Effector memory CD8-positive, alpha-beta T cell (primary cell): Measurements from ENCODE around the gene OPCML.

Source experiments
- ATAC-seq: fragments of 150-1000 bp; cut with Tn5 transposase; replicated peaks from 2 replicates; pipeline ENCODE4 v1.10.0; 2021; ENCODE audit warnings: mild to moderate bottlenecking, moderate library complexity
- DNase-seq, 3 experiments: peaks; one replicate each; pipeline ENCODE4 v3.0.0; 2021
- H3K27ac Mint-ChIP-seq, 2 donors: one replicate each; pipeline ENCODE4 v1.8.0; 2022; ENCODE audit warnings: mild to moderate bottlenecking in 2 of 2, mixed read lengths in 2 of 2, moderate library complexity in 2 of 2
- H3K27me3 Mint-ChIP-seq, 2 donors: one replicate each; pipeline ENCODE4 v1.8.0; 2022; ENCODE audit warnings: mixed read lengths in 2 of 2
- H3K36me3 Mint-ChIP-seq: one replicate; pipeline ENCODE4 v1.8.0; 2022; ENCODE audit warnings: mild to moderate bottlenecking, moderate library complexity, mixed read lengths; ENCODE audit not compliant: insufficient read depth
- H3K4me1 Mint-ChIP-seq, 2 donors: one replicate each; pipeline ENCODE4 v1.8.0; 2022; ENCODE audit warnings: low read depth in 2 of 2, mixed read lengths in 2 of 2
- H3K4me3 Mint-ChIP-seq, 2 donors: one replicate each; pipeline ENCODE4 v1.8.0; 2022; ENCODE audit warnings: mild to moderate bottlenecking in 2 of 2, mixed read lengths in 2 of 2, moderate library complexity in 2 of 2
- H3K9me3 Mint-ChIP-seq, 2 donors: one replicate each; pipeline ENCODE4 v1.8.0; 2022; ENCODE audit warnings: mixed read lengths in 2 of 2

OPCML gene

DNA sequence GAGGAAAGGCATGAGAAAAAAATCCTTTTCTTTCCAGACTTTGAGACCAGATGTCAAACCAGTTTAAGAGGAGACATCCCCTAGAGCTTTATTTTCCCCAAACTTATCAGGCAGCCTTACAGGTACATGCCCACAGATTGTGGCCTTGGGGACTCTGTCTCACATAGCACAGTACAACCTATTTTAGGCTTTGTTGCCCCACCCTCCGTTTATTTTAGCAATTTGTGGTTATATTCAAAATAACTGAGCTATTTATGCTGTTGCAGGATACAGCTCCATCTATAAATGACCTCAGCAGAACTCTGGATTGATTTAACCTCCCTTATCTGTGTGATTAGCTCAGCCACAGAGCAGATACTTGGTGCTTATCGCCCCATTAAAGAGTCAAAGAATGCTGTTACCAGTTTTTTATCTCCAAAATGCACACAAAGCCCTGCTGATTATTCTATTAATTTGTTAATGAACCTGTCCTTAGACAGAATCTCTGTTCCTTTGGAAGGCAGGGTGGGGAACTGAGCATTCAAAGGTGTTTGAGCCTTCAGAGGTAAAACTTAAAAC lies 525.2 kb downstream of the OPCML start:
- no peaks in the 10 kb centered on the region for H3K36me3 Mint-ChIP-seq
- no peak overlapping the region for H3K27ac Mint-ChIP-seq
- peaks cover 0 to 16% of the 10 kb centered on the region in 2 donors for H3K27me3 Mint-ChIP-seq
- DNase-seq (no peak), ATAC-seq (no peak)
- no peak overlapping the region for H3K4me3 Mint-ChIP-seq
- H3K9me3 Mint-ChIP-seq: peaks cover 5 to 10% of the 10 kb centered on the region in 2 donors
- no peaks in the 10 kb centered on the region for H3K4me1 Mint-ChIP-seq

GRCh38 chr11:133004369-133004768 lies 527.9 kb downstream of the OPCML start:
- DNase-seq (no peak), ATAC-seq (no peak)
- Mint-ChIP-seq H3K36me3 (no peaks in the 10 kb centered on the region), H3K4me3 (no peak overlapping the region), H3K27me3 (peaks cover 0 to 10% of the 10 kb centered on the region in 2 donors), H3K27ac (no peak overlapping the region), H3K9me3 (peaks cover 5 to 10% of the 10 kb centered on the region in 2 donors), H3K4me1 (no peaks in the 10 kb centered on the region)

- Mint-ChIP-seq H3K4me3 (no peak overlapping the region), H3K9me3 (peaks cover 1 to 4% of the 10 kb centered on the region in 2 donors), H3K4me1 (no peaks in the 10 kb centered on the region), H3K36me3 (no peaks in the 10 kb centered on the region), H3K27me3 (peaks cover 0 to 2% of the 10 kb centered on the region in 2 donors), H3K27ac (no peak overlapping the region)
- DNase-seq: no peak
- ATAC-seq: no peak
These were observed 532.8 kb downstream of the OPCML start for GRCh38 chr11:132999516-132999915.

- DNase-seq (no peak), ATAC-seq (no peak)
- H3K27ac Mint-ChIP-seq: no peak overlapping the region
- H3K9me3 Mint-ChIP-seq: no peaks in the 10 kb centered on the region
- no peak overlapping the region for H3K4me3 Mint-ChIP-seq
- no peaks in the 10 kb centered on the region for H3K36me3 Mint-ChIP-seq
- H3K27me3 Mint-ChIP-seq: peaks cover 0 to 3% of the 10 kb centered on the region in 2 donors
- no peaks in the 10 kb centered on the region for H3K4me1 Mint-ChIP-seq
These were observed 533.3 kb downstream of the OPCML start for GRCh38 chr11:132999031-132999430.

GRCh38 chr11:132997396-132997795 lies 534.9 kb downstream of the OPCML start:
- H3K4me3 Mint-ChIP-seq: no peak overlapping the region
- no peaks in the 10 kb centered on the region for H3K9me3 Mint-ChIP-seq

DNA sequence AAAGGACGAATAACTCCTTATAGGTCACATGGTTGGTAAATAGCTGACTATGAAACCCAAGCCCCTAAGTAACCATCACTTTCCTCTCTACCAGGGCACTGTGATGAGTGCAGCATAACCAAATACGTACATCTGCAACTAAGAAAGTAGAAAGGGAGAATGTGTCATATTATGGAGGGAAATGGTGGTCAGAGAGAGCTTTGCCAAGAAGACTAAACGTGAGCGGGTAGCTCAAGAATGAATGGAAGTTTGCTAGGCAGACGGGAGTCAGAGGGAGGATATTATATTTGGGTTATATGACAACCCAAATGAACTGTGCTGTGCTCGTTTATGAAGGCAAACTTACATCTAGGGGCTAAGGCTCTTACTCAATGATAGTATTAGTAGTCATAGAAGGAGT lies 537.3 kb downstream of the OPCML start:
- DNase-seq (no peak), ATAC-seq (no peak)
- no peaks in the 10 kb centered on the region for H3K36me3 Mint-ChIP-seq
- no peak overlapping the region for H3K4me3 Mint-ChIP-seq
- H3K9me3 Mint-ChIP-seq: peaks cover 0 to 2% of the 10 kb centered on the region in 2 donors
- peaks cover 0 to 15% of the 10 kb centered on the region in 2 donors for H3K27me3 Mint-ChIP-seq
- H3K27ac Mint-ChIP-seq: no peak overlapping the region
- H3K4me1 Mint-ChIP-seq: no peaks in the 10 kb centered on the region

More at GRCh38 chr11:132997396-132997795, 534.9 kb downstream of the OPCML start:
- Mint-ChIP-seq H3K36me3 (no peaks in the 10 kb centered on the region), H3K27me3 (peaks cover 0 to 15% of the 10 kb centered on the region in 2 donors), H3K4me1 (no peaks in the 10 kb centered on the region), H3K27ac (no peak overlapping the region)
- no peak for ATAC-seq
- no peak for DNase-seq

DNA sequence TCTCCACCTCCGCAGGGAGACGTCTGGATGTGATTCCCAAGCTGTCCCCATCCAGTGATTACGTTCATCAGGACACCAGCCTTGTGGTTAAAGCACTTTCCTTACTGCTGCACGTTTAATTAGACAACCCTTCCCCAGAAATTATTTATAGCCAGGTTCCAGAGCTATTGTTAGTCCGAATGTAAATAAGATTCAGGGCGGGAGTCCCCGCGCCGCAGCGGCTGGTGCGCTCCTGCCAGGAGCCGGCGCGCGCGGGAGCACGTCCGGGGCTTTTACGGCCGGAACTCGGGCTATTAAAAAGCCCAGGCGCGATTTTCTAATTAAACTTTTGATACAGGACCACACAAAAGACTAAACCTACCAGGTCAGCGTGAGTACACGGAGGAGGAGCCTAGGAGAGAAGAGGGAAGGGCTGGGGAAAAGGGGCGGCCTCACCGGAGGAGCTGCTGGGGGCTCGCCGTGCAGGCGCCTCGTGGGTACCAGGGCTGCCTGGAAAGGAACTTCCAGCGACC lies 538.3 kb downstream of the OPCML start:
- peaks cover 0 to 2% of the 10 kb centered on the region in 2 donors for H3K9me3 Mint-ChIP-seq
- peaks cover 0 to 15% of the 10 kb centered on the region in 2 donors for H3K27me3 Mint-ChIP-seq
- ATAC-seq (no peak), DNase-seq (no peak)
- H3K27ac Mint-ChIP-seq: no peak overlapping the region
- no peak overlapping the region for H3K4me3 Mint-ChIP-seq
- H3K4me1 Mint-ChIP-seq: no peaks in the 10 kb centered on the region
- no peaks in the 10 kb centered on the region for H3K36me3 Mint-ChIP-seq

DNA sequence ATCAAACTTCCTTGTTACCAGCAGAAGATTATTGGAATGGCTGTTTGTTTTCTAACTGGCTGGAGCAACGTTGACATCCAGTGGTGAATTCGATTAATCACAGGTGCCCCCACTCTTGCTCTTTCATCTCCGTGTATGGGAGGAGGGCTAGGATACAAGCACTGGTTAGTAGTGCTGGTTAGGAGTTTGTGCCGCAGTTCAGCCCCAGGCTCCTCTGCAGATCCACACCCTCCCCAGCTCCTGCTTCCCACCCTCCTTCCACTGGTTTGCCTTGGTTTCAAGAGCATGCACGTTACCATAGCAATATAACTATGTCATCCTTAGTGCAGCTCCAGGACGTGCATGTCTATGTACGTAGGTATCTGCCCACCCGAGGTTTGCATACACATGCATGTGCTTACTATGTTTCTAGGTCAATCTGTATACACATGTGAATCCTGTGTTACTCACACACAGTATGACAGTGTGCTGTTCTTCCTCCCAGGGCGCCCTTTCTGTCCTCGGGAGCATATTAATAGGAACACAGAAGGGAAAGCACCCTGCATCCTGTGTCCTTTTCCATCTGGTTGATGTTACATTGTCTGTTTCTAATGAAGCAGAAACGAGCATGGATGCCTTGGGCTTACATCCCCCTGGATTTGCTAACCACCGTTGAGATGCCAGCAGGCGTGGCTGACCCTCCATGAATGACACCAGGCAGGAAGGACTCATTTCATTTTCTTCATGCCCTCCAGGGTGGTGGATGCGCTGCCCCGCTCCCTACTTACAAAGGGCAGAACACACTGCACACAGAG lies 539.3 kb downstream of the OPCML start:
- Mint-ChIP-seq H3K9me3 (peaks cover 0 to 2% of the 10 kb centered on the region in 2 donors), H3K4me1 (no peaks in the 10 kb centered on the region), H3K27me3 (peaks cover 0 to 15% of the 10 kb centered on the region in 2 donors), H3K36me3 (no peaks in the 10 kb centered on the region), H3K27ac (no peak overlapping the region), H3K4me3 (no peak overlapping the region)
- no peak for ATAC-seq
- DNase-seq: no peak

DNA sequence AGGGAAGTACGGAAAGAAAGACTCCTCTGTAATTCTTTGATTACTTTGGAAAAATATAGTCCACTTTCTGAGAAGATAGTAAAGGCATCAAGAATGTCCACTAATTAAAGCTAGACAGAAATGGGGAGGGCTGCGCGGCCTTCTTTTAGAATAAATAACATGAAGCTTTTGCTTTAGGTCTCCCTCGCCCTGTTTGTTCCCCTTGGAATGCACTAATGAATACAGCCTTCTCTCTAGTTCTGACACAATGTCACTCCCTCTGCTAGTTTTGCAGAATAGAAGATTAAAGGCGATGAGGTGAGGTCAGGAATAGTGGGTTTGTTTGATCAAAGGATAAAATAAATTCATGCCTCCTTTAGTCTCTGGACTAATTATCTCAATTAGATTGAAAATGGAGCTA lies 543.9 kb downstream of the OPCML start:
- no peak overlapping the region for H3K27ac Mint-ChIP-seq
- H3K4me1 Mint-ChIP-seq: no peaks in the 10 kb centered on the region
- H3K9me3 Mint-ChIP-seq: peaks cover 0 to 3% of the 10 kb centered on the region in 2 donors
- ATAC-seq: no peak
- no peaks in the 10 kb centered on the region for H3K36me3 Mint-ChIP-seq
- H3K27me3 Mint-ChIP-seq: peaks cover 0 to 5% of the 10 kb centered on the region in 2 donors
- H3K4me3 Mint-ChIP-seq: no peak overlapping the region
- no peak for DNase-seq

- Mint-ChIP-seq H3K9me3 (peaks cover 0 to 3% of the 10 kb centered on the region in 2 donors), H3K4me3 (no peak overlapping the region), H3K4me1 (no peaks in the 10 kb centered on the region), H3K27me3 (peaks cover 0 to under 1% of the 10 kb centered on the region in 2 donors), H3K36me3 (no peaks in the 10 kb centered on the region), H3K27ac (no peak overlapping the region)
- ATAC-seq (no peak), DNase-seq (no peak)
These were observed 544.4 kb downstream of the OPCML start for GRCh38 chr11:132987936-132988335.

- DNase-seq (no peak), ATAC-seq (no peak)
- H3K9me3 Mint-ChIP-seq: peaks cover 3 to 7% of the 10 kb centered on the region in 2 donors
- no peaks in the 10 kb centered on the region for H3K27me3 Mint-ChIP-seq
- no peak overlapping the region for H3K4me3 Mint-ChIP-seq
- H3K27ac Mint-ChIP-seq: no peak overlapping the region
- no peaks in the 10 kb centered on the region for H3K4me1 Mint-ChIP-seq
- H3K36me3 Mint-ChIP-seq: no peaks in the 10 kb centered on the region
These were observed 548.7 kb downstream of the OPCML start for GRCh38 chr11:132983641-132983978.

GRCh38 chr11:132982772-132983640 lies 549.3 kb downstream of the OPCML start:
- no peak for ATAC-seq
- no peaks in the 10 kb centered on the region for H3K27me3 Mint-ChIP-seq
- no peaks in the 10 kb centered on the region for H3K4me1 Mint-ChIP-seq
- no peak overlapping the region for H3K27ac Mint-ChIP-seq
- H3K36me3 Mint-ChIP-seq: no peaks in the 10 kb centered on the region
- H3K9me3 Mint-ChIP-seq: peaks cover 3 to 7% of the 10 kb centered on the region in 2 donors
- no peak overlapping the region for H3K4me3 Mint-ChIP-seq
- DNase-seq: no peak

DNA sequence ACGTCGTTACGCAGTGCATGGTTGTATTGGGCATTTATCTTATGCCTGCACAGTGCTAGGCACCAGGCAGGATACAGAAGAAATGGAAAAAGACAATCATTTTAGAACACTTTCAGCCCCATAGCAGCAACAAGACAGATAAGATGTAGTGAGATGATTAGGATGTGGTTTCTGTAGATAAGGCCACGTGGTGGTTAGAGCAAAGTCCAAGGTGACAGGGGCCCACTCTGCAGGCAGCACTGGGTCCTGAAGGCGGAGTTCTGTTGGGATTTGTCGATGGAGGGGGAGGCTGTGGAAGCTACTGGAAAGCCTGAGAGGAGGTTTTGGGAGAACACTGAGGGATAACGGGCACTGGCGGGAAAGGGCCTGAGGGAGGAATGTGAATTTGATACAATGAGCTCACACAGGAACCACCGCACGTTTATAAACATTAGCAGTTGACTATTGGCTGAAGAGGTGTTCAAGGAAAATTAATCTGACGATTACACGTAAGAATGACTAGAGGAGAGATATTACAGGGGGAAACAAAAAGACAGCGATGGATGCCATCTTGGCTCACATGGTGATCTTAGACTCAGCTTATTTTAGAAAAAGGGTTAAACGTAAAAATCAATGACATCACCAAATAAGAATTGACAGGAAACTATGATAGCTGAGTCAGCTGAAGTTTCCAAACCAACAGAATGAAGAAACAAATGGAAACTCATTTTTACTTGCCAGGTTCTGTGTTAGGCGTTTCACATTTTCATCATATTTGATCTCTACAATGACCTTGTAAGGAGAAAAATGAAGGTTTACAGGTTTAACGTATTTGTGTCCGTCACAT lies 551.0 kb downstream of the OPCML start:
- H3K4me1 Mint-ChIP-seq: no peaks in the 10 kb centered on the region
- ATAC-seq: no peak
- H3K27ac Mint-ChIP-seq: no peak overlapping the region
- H3K36me3 Mint-ChIP-seq: no peaks in the 10 kb centered on the region
- DNase-seq: no peak
- peaks cover 3 to 7% of the 10 kb centered on the region in 2 donors for H3K9me3 Mint-ChIP-seq
- H3K27me3 Mint-ChIP-seq: no peaks in the 10 kb centered on the region
- H3K4me3 Mint-ChIP-seq: no peak overlapping the region
